ENCODE results near the gene LGMN.
A peak's percentile ranks its signal among the peaks of the same experiment; 100 is the strongest.

LGMN gene

DNA sequence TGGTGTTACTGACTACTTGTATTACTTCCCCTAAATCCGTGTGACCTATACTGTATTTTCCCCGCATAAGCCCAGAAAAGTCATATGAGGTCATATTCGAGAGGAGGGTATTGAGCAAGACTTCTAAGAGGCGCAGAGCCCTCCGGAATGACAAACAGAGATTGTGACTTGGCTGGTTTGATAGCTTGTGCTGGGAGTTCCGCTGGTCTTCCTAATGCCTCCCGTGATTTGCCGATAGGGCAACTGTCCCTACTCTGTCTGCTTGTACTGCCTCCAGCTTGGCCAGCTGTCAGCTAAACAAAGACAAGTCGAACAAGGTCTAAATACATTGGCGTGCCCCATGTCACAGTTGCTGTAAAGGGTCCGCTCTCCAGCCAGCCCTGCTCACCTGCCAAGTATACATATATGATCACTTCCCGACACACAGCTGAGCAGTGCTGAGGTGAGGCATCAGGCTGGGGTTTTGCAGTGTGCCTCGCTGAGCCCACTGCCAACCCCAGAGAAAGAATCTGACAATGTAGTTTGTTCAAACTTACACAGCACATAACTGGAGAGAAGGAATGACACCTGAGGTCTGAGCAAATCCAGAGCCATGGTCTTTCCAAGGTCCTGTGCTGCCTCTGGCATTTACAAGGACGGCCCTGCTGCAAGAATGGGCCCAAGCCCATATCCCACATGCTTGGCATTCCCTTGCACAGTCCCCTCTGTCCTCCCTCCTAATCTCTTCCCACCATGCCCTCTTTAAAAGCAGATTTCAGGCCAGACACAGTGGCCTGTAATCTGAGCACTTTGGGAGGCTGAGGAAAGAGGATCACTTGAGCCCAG lies 23.7 kb downstream of the LGMN start:
- DNase-seq, result no peak

DNA sequence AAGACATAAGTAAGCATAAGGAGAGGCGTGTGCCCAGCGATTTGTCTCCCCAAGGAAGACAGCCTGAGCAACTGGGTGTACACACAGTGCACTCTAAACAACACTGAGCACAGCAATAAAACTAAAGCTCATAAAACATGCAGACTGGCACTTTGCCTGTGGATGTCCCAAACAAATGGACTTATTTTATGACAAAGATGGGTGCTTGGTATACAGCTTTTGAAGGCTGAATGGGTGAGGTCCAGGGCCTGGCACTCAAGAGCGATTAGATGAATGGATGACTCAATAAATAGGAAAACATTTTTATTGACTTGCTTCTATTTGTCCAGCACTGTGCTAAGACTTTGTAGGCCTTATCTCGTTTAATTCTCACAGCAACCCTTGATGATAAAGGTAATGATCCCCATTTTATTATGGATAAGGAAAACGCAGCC lies 28.5 kb downstream of the LGMN start:
- no peak for DNase-seq

DNA sequence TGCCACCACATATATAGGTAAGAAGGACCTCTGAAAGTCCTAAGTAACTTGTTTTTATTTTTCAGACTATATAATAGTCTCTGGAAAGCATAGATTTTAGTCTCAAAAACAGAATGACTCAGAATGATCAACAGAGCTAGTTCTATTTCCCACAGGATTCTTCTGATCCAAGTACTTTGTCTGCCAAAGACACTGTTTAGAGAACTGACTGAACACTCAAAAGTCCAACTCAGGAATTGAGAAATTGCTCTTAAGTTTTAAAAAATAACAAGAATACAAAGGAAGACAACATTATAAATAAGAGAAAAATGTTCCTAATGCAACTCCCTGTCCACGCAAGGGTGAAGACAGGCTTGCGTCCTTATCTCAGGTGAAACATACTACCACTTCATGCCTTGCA lies 29.0 kb downstream of the LGMN start:
- no peak for DNase-seq

DNA sequence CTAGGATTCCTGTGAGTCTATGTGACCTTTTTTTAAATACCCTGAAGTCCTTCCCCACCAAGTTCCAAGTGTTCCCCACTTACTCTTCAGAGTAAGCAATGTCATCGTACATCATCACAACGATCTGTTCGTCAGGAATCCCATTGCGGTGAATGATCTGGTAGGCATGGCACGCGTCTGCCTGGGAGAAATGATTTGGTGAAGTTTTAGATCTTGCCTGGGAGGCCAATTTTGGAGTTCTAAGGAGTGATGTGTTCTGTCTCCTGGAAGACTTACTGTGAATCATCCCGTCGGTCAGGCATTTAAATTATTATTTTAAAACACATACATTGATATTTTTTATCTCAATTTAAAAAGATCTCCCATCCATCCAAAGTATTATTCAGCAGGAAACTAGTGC lies 29.8 kb downstream of the LGMN start:
- DNase-seq, result no peak

DNA sequence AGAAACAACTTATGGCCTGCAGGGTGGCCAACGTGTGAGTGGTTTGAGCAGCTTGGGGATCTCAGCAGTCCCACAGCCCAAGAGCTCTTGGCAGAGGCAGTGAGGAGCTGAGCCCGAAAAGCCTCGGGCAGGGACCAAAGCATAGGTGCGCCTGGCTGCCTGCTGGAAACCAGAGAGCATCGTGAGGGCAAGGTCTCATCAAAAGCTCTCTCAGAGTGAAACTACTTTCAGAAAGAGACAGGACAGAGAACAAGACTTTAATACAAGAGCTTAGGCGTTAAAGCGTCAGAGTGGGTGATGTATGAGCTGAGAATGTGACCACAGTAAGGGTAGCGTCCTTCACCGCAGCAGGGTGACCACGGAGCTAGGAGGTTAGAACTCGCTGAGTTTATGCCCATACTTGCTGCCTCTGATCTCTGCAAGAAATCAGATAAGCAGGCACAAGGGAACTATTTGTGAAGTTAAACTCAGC lies 30.8 kb downstream of the LGMN start:
- no peak for DNase-seq

DNA sequence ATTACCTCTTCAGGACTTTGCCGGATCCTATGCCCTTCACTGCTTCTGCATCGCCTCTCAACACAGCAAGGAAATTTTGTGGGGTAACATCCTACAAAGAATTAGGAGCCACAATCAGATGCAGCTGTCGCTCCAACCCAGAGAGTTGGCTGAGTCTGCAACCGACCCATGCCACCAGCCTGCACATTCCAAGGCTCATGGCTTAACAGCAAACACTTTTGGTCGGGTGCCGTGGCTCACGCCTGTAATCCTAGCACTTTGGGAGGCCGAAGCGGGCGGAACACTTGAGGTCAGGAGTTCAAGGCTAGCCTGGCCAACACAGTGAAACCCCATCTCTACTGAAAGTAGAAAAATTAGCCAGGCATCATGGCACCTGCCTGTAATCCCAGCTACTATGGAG lies 32.3 kb downstream of the LGMN start:
- DNase-seq, result no peak

DNA sequence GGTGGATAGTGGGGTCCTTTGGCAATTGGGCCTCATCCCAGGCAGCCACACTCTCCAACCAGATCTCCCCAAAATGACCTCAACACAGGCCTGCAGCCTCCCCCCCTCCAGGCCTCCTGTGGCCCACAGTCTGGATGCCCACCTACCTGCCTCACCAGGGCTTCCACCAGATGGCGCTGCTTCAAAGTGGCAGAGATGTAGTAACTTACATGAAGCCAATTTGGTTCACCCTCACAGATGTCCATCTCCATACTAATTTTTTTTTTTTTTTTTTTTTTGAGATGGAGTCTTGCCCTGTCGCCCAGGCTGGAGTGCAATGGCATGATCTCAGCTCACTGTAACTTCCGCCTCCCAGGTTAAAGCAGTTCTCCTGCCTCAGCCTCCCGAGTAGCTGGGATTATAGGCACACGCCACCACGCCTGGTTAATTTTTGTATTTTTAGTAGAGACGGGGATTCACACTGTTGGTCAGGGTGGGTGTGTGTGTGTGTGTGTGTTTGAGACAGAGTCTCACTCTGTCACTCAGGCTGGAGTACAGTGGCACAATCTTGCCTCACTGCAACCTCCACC lies 33.6 kb downstream of the LGMN start:
- DNase-seq, result peak; percentile 85

DNA sequence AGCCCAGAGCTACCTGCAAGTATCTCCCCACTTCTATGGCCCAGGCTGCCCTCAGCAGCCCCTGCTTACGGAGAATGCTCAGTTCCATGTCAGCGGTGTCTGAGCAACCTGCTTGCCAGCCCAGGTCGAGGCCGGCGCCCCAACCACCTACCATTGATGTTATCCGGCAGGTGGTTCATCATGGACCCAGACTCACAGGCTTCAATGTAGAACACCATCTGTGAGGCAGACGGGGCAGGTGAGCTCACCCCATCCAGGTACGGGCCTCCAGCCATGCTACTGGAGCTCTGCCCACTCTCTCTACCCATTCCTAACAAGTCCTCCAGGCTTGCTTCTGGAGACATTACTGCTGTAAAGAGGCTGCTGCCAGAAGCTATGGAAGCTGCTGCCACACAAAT lies 35.8 kb downstream of the LGMN start:
- DNase-seq, result no peak

DNA sequence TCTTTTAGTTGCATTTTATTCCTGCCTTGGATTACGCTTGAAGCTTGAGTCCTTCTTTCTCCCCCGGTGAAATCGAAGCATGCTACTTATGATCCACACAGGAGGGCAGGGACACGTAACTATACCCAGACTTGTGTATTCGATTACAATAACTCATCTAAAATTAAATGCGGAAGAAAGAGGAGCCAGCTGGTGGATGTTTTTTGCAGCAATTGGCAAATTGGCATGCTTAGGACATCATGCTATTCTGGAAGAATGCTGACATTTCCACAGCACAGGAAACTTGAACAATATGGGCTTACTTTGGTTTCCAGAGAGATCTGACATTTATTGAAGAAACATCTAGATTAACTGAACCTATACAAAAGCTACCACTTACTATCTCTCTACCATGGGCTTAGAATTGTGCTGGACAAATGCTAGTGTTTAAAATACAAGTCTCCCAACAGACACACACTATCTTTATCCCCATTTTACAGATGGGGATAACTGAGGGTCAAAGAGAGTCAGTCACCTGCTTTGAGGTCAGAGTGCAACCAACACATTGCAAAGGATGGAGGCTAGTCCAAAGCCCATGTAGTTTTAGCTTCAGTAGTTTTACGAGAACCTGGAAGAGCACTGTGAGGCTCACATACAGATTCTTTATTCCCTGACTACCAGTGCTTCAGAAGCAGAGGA lies 36.3 kb downstream of the LGMN start:
- no peak for DNase-seq

DNA sequence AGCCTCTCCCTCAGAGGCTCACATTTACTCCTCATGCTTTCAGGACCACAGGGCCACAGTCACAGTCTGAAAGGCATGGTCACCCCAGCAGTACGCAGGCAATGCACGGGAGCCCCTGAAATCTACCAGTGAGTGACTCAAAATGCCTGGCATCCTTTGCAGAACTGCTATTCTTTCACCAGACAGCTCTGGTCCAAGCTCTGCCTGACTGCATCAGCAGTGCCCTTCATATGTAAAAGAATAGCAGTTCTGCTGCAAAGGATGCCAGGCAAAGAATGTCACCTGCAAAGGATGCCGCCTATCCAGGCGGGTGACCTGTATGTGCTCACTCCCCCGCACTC lies 38.5 kb downstream of the LGMN start:
- DNase-seq, result no peak

DNA sequence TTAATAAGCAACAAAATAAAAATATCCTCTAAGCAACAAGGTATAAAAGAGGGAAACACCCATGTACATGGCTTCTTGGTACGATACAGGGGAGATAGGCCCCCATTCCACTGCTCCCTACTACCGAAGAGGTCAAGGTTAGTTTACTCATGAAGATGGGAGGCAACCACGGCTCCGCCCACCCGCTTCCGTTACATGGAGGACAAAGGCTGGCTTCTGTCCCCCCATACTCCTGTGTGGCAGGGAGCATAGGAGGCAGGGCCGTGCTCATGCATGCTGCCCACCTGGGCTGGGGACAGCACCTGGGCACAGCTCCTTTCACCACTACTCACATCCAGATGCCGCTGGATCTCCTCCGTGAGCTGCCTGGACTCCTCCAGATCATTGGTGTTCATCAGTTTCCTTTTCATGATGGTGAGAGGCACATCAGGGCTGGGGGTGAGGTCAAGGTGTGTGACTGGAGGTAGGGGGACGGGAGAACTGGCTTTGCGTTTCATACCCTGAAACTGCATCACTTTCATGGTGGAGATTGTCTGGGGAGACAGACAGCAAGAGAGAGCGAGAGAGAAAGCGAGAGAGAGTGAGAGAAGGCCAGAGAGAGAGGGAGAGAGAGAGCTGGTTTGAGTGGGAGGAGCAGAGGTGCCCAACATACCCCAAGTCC lies 39.0 kb downstream of the LGMN start:
- DNase-seq, result no peak

DNA sequence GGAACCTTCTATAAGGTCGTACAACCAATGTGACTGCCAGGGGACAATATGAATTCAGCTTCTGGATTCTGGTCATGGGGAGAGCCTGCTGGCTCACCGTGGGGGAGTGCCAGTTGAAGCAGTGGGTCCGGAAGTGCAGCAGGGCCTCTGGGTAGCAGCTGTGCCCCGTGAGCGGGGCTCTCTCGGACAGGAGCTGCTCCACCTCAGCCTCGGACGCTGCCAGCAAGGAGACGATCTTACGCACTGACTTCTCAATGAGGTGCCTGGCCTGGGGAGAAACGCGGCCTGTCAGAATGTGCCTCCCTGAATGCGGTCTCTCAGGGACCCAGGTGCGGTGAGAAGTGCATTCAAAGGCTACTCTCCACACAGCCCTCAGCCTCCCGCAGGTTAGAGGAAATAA lies 42.0 kb downstream of the LGMN start:
- no peak for DNase-seq

DNA sequence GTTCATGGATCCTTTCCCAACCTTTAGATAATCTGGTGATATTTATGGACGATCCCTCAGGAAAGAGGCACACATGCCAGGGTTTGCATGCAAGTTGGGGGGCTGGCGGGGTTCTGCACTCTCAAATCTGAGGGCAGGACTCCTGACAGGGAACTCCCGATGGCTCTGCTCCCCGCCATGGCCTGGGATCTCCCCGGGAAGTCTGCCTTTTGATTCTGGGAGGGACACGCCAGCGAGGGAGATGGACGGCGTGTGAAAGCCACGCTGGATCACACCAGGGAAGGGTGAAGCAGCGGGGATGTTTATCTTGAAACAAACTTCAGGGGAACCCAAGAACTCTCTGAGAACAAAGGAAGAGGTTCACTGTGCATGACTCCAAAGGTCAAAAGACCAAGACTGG lies 43.6 kb downstream of the LGMN start:
- DNase-seq, result no peak

DNA sequence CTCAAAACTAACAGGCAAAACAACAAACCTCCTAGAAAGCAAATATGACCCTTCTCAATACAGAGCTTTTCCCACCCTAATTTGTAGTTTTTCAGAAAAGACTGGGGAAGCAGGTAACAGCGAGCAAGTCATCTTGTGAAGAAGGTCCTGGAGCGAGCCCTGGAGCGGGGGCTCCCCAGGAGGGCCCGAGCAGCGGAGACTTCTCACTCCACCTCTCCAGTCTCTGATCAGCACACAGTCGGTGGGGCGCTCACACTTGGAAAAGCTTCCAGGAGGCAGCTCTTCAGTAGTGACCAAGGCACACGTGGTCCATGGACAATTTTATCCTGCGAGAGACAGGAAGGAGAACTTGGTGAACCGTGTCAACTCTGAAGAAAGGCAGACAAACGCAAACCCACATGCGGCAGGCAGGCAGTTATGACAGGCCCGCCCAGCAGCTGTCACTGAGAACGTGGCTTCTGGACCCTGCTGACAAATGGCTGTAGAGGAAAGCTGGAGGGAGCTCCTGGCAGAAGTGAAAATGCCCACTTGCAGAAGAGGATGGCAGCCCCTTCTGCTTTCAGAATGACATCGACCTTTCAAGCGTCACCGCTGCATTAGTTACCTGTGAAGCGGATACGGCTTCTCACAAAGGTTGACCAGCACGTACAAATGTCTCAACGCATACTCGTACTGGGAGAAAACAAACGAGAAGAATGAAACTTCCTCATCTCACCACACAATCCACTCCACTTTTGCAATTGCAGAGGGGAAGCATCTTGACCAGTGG lies 44.2 kb downstream of the LGMN start:
- DNase-seq, result no peak

DNA sequence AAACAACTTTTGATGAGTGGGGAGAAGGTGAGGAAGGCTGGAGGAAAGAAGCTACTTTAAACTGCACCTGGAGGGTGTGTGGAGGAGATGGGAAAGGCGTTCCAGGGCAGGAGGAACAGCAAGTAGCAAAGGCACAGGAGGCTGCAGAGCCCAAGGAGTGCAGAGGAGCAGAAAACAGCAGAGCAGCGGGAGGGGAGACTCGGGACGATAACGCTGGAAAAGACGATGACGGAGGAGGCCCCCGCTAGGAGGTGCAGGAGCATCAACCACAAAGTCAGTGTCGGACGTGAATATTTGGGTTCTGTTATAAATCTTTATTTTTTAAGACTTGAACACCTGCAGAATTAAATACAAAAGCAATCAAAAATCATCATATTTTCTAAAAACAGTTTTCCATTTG lies 44.9 kb downstream of the LGMN start:
- no peak for DNase-seq

DNA sequence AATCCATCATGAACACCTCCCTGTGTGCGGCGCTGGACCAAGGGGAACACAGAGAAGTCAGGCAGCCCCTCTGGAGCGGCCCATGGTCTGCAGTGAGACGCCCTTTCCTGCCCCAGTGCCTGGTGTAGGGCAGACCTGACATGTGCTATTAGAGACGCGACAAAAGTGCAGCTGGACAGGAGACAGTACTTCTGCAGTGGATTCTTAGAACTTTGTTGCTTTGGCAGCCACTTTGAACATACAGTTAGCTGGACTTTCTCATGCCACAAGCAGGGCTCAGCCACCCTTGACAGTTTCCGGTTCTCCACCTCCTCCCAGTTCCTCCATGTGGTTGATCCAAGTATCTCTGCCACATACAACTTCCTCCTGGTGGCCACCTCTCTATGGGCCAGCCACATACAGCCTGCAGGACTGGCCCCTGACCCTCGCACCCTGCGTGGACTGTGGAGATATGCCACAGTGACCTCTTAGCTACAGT lies 45.9 kb downstream of the LGMN start:
- no peak for DNase-seq

DNA sequence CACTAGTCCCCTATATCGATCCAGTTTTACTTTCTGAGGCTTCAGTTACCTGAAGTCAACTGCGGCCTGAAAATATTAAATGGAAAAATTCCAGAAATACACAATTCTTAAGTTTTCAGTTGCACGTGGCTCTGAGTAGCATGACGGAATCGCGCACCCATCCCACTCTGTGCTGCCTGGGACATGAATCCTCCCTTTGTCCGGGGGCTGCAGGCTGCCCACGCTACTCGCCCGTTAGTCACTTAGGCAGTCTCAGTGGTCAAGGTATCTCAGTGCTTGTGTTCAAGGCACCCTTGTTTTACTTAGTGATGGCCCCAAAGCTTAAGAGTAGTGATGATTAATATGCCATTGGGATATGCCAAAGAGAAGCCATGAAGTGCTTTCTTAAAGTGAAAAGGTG lies 46.6 kb downstream of the LGMN start:
- no peak for DNase-seq

DNA sequence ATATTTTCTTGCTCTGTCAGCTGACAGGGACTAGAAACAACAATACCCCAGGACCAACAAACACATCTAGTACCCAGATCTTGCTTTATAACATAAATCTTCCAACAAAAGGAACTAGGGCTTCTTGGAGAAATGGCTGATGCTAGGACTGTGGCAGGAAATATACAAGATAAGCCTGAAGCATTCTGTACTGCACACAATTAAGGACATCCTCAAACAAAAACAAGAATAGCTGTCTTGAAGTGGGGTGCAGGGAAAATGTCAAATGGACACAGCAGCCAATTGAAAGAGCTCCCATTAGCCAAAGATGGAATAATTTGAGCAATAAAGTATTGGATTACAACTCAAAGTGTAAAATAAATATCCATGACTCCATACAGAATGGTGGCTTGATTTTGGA lies 50.0 kb downstream of the LGMN start:
- no peak for DNase-seq

DNA sequence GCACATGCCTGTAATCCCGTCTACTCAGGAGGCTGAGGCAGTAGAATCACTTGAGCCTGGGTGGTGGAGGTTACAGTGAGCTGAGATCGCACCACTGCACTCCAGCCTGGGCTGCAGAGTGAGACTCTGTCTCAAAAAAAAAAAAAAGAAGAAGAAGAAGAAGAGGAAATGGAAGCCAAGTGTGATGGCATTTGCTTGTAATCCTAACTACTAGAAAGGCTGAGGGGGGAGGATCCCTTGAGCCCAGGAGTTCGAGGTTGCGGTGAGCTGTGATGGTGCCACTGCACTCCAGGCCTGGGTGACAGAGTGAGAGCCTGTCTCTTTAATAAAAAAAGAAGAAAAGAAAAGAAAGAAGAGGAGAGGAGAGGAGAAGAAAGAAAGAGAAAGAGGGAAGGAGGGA lies 52.1 kb downstream of the LGMN start:
- no peak for DNase-seq

DNA sequence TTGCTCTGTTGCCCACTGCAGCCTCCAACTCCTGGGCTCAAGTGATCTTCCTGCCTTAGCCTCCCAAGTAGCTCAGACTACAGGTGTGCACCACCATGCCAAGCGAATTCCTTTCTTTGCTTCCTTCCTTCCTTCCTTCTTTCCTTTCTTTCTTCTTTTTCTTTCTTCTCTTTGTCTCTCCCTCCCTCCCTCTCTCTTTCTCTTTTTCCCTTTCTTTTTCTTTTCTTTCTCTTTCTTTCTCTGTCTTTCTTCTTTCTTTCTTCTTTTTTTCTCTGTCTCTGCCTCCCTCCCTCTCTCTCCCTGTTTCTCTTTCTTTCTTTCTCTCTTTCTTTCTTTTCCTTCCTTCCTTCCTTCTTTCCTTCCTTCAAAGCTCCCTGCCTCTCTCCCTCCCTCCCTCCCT lies 52.9 kb downstream of the LGMN start:
- DNase-seq, result no peak

DNA sequence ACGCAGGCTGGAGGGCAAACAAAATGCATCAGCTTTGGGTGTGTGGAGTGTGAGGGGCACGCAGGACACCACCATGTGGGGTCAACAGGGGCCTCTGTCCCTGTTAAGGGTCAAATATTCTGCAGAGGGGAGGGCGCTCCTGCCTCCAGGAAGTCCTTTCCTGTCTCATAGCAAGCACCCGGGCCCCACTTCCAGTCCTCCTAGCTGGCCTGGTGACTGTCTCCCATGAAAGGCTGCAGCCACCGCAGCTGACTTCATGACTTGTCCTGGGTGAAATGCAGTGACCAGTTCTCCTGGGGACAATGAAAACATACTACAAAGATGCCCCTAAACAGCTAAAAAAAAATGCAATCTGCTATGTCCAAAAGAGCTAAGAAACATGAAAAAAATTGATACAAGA lies 53.6 kb downstream of the LGMN start:
- DNase-seq, result no peak

DNA sequence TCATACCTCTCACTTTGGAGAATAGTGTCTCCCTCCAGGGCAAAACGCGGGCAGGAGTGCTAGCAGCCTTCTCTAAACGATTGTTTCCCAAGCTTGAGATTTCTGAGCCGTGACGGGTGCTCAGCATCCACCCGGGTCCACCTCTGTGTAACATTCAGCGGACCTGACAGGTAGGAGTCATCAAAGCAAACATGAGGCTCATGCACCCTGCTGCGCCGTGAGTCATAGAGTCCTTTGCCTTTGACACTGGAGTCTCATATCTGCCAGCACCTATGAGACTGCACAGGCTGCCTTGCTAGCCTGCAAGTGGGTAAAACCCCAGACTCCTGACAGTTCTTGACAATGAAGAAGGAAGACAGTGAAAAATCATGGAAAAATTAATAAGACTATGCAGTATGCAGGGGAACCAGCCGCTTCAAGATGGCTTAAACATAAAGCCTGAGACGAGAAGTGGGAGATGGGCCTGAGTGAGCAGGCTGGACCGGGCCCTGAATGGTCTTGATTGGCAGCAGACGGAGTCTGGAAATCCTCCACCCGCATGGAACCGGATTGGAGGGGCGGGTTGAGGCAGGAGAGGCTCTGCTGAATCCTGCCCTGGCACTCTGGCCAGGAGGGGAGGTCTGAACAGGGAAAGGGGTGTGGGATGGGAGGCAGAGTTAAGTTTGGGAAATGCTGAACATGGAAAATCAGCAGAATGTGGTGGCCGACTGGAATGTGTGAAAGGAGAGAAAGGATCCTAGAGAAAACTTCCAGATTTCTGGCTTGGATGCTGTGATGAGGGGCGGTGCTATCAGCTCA lies 54.2 kb downstream of the LGMN start:
- no peak for DNase-seq
